ENCODE results near the gene SYCE3.

- TF ChIP-seq POLR2A (IDR thresholded peaks at IDR 0.05), result no peak
- TF ChIP-seq CTCF (IDR thresholded peaks at IDR 0.05), result no peak
- TF ChIP-seq POLR2AphosphoS5 (IDR thresholded peaks at IDR 0.05), result no peak
Measured at GRCh38 chr22:50610041-50610451, 47.3 kb upstream of the SYCE3 start.
